Panc1 (cell line): ENCODE results near the gene NPAS1. TPM values are rescaled to one million over a fixed set of nuclear protein-coding genes. Genes with fewer than 3 reads are reported as not detected.

ENCODE experiments used
- ATAC-seq: fragments of 200-7000 bp; cut with Tn5 transposase; 2 replicates; pipeline ENCODE4 v1.9.1; 2020; ENCODE audit warnings: mild to moderate bottlenecking, moderate library complexity
- BruUV-seq: library from RNA; stranded (reverse); fragments of 400-500 nt; replicated peaks from 2 replicates; lab custom pipeline; 2021; lab: Mats Ljungman, UMichigan
- CTCF ChIA-PET: fragments of 300-600 bp; sonication (Branson Sonifier 250); formaldehyde crosslinking; loops from one replicate; lab custom pipeline; 2022; ENCODE audit warnings: antibody characterized with exemption; lab: Charles Lee
- POLR2A ChIA-PET: fragments of 300-600 bp; sonication (Branson Sonifier 250); formaldehyde crosslinking; loops from one replicate; lab custom pipeline; 2022; ENCODE audit warnings: antibody characterized with exemption; lab: Charles Lee
- DNase-seq: peaks from one replicate; pipeline ENCODE4 v3.0.0-alpha.2; 2010; ENCODE audit warnings: low read depth, low spot score
- H3K27ac ChIP-seq: 2 replicates; pipeline ENCODE4 v1.5.1; 2011; ENCODE audit warnings: mild to moderate bottlenecking, low read length, inconsistent platforms
- H3K27me3 ChIP-seq: fragments of 200-500 bp; sonication (Bioruptor generic); 2 replicates; pipeline ENCODE4 v1.6.0; 2014; ENCODE audit warnings: low read length, inconsistent platforms; ENCODE audit not compliant: control insufficient read depth, insufficient read depth
- H3K36me3 ChIP-seq: fragments of 200-500 bp; sonication (Bioruptor generic); 2 replicates; pipeline ENCODE4 v1.5.1; 2014; ENCODE audit warnings: inconsistent platforms, mild to moderate bottlenecking, low read length, moderate library complexity; ENCODE audit not compliant: control insufficient read depth, insufficient read depth
- H3K4me1 ChIP-seq: 2 replicates; pipeline ENCODE4 v1.5.1; 2011; ENCODE audit warnings: inconsistent platforms, mild to moderate bottlenecking, low read length, moderate library complexity; ENCODE audit not compliant: control insufficient read depth, insufficient read depth
- H3K4me3 ChIP-seq, 2 experiments: 2 replicates each; pipeline ENCODE4 v1.5.1; 2011 to 2012; ENCODE audit warnings: low read depth in 2 of 2, low read length in 2 of 2, mild to moderate bottlenecking in 2 of 2, inconsistent platforms in 1 of 2, moderate library complexity in 1 of 2
- H3K9me3 ChIP-seq: fragments of 200-500 bp; sonication (Bioruptor generic); 2 replicates; pipeline ENCODE4 v1.5.1; 2014; ENCODE audit warnings: low read depth, mild to moderate bottlenecking, inconsistent platforms, low read length, moderate library complexity; ENCODE audit not compliant: control insufficient read depth, insufficient read depth
- POLR2AphosphoS5 ChIP-seq: IDR thresholded peaks from 2 replicates; pipeline ENCODE4 v1.6.1; 2012; ENCODE audit warnings: mild to moderate bottlenecking, low read depth, low read length, moderate library complexity
- SIN3A ChIP-seq: IDR thresholded peaks from 2 replicates; pipeline ENCODE4 v1.6.1; 2012; ENCODE audit warnings: low read depth, mild to moderate bottlenecking, low read length, moderate library complexity, borderline replicate concordance; ENCODE audit not compliant: insufficient read depth
- TCF7L2 ChIP-seq: IDR thresholded peaks from 2 replicates; pipeline ENCODE4 v1.6.1; 2011; ENCODE audit warnings: mild to moderate bottlenecking, low read depth, low read length, inconsistent platforms
- in situ Hi-C: cut with HindIII; loops from 2 replicates; pipeline ENCODE4 v1.10.0; 2016; ENCODE audit warnings: low sequenced_read_pairs, low pct_unique_long_range_greater_than_20kb
- intact Hi-C: fragments of 100-400 bp; cut with micrococcal nuclease; formaldehyde crosslinking; loops from one replicate; pipeline ENCODE4 v1.10.0; 2022; ENCODE audit not compliant: unreplicated experiment
- total RNA-seq: library from RNA; stranded (reverse); gene quantifications from one replicate; pipeline ENCODE4 v1.2.1, GENCODE V29; 2021; ENCODE audit not compliant: unreplicated experiment
- TF ChIP-seq, protein P1 (sequence below), 2 experiments: IDR thresholded peaks; 2 replicates each; pipeline ENCODE4 v1.6.1; 2011 to 2012; ENCODE audit warnings: low read depth in 2 of 2, control low read depth in 1 of 2, low read length in 1 of 2, mild to moderate bottlenecking in 1 of 2, moderate library complexity in 1 of 2; ENCODE audit not compliant: insufficient read depth in 1 of 2
- TF ChIP-seq, protein P2 (sequence below): fragments of 450-650 bp; IDR thresholded peaks from 2 replicates; pipeline ENCODE4 v1.5.1; 2017; ENCODE audit warnings: mild to moderate bottlenecking

The NPAS1 gene
- total RNA-seq, 1 experiment from 2014 or later, result 3.6 TPM

DNA sequence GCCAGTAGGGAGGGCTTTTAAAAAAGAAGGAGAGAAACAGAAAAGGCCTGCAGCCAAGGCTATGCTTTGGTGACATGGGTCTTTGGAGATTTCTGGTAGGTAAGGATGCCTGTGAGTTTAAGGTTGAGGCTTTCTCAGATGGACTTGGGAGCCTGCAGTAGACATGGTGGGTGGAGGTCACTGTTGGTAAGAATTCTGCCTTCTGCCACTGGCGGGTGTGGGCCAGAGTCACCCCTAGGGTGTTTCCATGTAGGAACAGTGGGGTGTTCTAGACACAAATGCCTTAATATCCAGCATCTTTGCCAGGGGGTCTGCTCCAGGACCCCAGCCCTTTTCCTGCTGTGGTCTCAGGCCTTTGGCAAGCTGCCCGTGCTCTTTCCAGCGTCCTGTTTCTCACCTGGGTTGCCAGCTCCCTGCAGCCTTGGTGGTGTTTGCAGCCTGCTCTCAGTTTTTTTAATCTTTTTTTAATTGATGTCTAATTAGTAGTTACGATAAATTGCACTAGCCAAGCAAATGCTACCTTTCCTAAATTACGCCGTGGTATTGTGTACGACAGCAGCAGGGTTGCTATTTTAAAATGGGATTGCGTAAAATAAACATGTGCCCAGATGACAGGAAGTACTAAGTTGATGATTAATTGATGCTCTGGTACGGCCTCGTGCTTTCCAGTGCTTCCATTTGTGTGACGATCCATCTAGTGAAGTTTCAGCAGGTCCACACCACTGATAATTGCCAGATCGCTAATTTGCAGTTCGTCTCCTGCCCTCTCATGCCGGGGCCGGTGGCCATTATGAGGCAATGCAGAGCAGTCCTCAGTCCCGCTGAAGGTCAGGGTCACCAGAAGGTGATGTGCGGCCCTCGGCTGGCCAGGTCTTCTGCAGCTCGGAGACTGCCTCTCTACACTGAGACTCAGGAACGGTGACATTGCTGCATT is 35.3 kb upstream of the NPAS1 start:
- ATAC-seq (no peak), DNase-seq (no peak)
- Histone ChIP-seq H3K4me1 (peaks cover 5% of the 10 kb centered on the region), H3K27me3 (no peaks in the 10 kb centered on the region), H3K4me3 (no peak overlapping the region), H3K9me3 (no peaks in the 10 kb centered on the region), H3K36me3 (no peaks in the 10 kb centered on the region; the same call in 1 of the 2 replicates), H3K27ac (no peak overlapping the region)
- TF ChIP-seq, protein P1, sequence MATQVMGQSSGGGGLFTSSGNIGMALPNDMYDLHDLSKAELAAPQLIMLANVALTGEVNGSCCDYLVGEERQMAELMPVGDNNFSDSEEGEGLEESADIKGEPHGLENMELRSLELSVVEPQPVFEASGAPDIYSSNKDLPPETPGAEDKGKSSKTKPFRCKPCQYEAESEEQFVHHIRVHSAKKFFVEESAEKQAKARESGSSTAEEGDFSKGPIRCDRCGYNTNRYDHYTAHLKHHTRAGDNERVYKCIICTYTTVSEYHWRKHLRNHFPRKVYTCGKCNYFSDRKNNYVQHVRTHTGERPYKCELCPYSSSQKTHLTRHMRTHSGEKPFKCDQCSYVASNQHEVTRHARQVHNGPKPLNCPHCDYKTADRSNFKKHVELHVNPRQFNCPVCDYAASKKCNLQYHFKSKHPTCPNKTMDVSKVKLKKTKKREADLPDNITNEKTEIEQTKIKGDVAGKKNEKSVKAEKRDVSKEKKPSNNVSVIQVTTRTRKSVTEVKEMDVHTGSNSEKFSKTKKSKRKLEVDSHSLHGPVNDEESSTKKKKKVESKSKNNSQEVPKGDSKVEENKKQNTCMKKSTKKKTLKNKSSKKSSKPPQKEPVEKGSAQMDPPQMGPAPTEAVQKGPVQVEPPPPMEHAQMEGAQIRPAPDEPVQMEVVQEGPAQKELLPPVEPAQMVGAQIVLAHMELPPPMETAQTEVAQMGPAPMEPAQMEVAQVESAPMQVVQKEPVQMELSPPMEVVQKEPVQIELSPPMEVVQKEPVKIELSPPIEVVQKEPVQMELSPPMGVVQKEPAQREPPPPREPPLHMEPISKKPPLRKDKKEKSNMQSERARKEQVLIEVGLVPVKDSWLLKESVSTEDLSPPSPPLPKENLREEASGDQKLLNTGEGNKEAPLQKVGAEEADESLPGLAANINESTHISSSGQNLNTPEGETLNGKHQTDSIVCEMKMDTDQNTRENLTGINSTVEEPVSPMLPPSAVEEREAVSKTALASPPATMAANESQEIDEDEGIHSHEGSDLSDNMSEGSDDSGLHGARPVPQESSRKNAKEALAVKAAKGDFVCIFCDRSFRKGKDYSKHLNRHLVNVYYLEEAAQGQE (IDR thresholded peaks at IDR 0.05; ENCODE audit: insufficient read depth in 1 of 2, low read depth in 2 of 2, low read length in 1 of 2), result no peak
- TF ChIP-seq SIN3A (no peak), POLR2AphosphoS5 (no peak)
- ChIA-PET POLR2A (interaction anchor here (0.6 kb wide), 1 partner anchor 240 kb away, joined by 3 read pairs; no protein-coding TSS in a partner anchor), CTCF (no interaction called here)
- intact Hi-C loops (no loop called here), in situ Hi-C loops (no loop called here)
- BruUV-seq, result no TSS peak

DNA sequence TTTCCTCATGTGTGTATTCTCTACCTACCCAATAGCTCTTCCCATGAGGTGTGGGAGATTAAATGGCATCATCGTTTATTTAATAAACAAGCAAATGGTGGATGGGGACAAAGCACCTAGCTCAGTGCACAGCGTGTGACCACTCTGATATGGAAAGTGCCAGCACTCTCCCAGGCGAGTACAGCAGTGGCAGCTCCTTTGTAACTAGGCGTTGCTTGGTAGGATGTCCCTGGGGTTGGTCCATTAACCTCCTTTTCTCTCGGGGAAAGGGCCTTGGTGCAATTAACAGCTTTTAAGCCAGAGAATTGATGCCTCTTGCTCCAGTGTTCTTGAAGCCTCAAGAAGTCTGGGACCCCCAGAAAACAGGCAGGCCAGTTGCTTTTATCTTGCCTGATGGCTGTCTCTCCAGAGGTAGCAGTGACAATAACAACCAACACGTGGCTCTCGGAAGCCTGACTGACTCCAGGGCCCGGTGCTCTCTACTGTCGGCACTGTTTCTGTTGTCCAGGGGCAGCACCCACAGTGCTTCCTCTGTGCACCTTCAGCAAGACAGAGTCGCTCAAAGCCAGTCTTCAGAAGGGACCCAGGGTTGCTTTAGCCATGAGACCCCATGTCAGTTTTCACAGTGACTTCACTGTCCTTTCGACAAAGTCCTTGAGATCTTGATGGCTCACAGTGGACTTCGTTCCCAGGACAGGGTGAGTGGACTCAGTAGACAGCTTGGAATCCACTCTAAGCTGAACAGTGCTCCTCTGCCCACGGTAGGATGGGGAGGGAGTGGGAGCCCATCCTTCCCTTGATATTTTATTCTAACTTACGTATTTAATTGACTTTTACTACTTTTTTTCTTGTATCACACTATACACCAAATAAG is 33.9 kb upstream of the NPAS1 start:
- no peak overlapping the region for H3K27ac ChIP-seq
- no peaks in the 10 kb centered on the region; the same call in 1 of the 2 replicates for H3K36me3 ChIP-seq
- H3K27me3 ChIP-seq, result no peaks in the 10 kb centered on the region
- BruUV-seq, result no TSS peak
- ChIA-PET CTCF (no interaction called here), POLR2A (no interaction called here)
- peaks cover 9% of the 10 kb centered on the region for H3K4me1 ChIP-seq
- no peak overlapping the region for H3K4me3 ChIP-seq
- in situ Hi-C loops (no loop called here), intact Hi-C loops (no loop called here)
- DNase-seq (no peak), ATAC-seq (no peak)
- H3K9me3 ChIP-seq, result no peaks in the 10 kb centered on the region
- TF ChIP-seq SIN3A (no peak), POLR2AphosphoS5 (no peak), TCF7L2 (no peak)
- TF ChIP-seq, protein P2, sequence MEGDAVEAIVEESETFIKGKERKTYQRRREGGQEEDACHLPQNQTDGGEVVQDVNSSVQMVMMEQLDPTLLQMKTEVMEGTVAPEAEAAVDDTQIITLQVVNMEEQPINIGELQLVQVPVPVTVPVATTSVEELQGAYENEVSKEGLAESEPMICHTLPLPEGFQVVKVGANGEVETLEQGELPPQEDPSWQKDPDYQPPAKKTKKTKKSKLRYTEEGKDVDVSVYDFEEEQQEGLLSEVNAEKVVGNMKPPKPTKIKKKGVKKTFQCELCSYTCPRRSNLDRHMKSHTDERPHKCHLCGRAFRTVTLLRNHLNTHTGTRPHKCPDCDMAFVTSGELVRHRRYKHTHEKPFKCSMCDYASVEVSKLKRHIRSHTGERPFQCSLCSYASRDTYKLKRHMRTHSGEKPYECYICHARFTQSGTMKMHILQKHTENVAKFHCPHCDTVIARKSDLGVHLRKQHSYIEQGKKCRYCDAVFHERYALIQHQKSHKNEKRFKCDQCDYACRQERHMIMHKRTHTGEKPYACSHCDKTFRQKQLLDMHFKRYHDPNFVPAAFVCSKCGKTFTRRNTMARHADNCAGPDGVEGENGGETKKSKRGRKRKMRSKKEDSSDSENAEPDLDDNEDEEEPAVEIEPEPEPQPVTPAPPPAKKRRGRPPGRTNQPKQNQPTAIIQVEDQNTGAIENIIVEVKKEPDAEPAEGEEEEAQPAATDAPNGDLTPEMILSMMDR, result no peak
- TF ChIP-seq, protein P1 (IDR thresholded peaks at IDR 0.05; ENCODE audit: insufficient read depth in 1 of 2, low read depth in 2 of 2, low read length in 1 of 2), result no peak
